ENCODE data around the gene CA10. TPM values are rescaled to one million over a fixed set of nuclear protein-coding genes. Genes with fewer than 3 reads are reported as not detected.

CA10 gene
- total RNA-seq, 6 experiments from 2014 or later = not detected

DNA sequence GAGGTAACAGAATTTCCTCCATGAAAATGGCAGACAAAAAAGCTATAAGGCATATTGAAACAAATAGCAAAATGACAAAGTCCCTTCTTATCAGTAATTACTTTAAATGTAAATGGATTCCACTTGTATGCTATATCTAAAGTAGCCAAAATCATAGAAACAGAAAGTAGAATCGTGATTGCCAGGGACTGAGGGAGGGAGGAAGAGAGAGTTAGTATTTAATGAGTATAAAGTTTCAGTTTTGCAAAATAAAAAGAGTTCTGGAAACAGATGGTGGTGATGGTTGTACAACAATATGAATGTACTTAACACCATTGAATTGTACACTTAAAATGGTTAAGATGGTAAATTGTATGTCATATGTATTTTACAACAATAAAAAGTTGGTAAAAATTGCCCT is 407.4 kb downstream of the CA10 start:
- ATAC-seq (no peak), DNase-seq (no peak)
- Histone ChIP-seq H3K27ac (no peak overlapping the region), H3K9me3 (no peaks in the 10 kb centered on the region), H3K4me1 (no peaks in the 10 kb centered on the region), H3K27me3 (no peaks in the 10 kb centered on the region), H3K36me3 (no peaks in the 10 kb centered on the region), H3K4me3 (no peak overlapping the region)
- WGBS (ENCODE audit: insufficient coverage, low coverage, low lambda C conversion rate, missing lambda C conversion rate) = 42% methylated on average over 1 of the region's 1 CpG
- TF ChIP-seq, protein P1, sequence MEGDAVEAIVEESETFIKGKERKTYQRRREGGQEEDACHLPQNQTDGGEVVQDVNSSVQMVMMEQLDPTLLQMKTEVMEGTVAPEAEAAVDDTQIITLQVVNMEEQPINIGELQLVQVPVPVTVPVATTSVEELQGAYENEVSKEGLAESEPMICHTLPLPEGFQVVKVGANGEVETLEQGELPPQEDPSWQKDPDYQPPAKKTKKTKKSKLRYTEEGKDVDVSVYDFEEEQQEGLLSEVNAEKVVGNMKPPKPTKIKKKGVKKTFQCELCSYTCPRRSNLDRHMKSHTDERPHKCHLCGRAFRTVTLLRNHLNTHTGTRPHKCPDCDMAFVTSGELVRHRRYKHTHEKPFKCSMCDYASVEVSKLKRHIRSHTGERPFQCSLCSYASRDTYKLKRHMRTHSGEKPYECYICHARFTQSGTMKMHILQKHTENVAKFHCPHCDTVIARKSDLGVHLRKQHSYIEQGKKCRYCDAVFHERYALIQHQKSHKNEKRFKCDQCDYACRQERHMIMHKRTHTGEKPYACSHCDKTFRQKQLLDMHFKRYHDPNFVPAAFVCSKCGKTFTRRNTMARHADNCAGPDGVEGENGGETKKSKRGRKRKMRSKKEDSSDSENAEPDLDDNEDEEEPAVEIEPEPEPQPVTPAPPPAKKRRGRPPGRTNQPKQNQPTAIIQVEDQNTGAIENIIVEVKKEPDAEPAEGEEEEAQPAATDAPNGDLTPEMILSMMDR (IDR thresholded peaks at IDR 0.05) = no peak
- no peak for TF ChIP-seq POLR2A (IDR thresholded peaks at IDR 0.05)
- intact Hi-C loops (cut with DNase I) = no loop called here

- TF ChIP-seq, protein P1 (IDR thresholded peaks at IDR 0.05) = no peak
- no peak for TF ChIP-seq POLR2A (IDR thresholded peaks at IDR 0.05)
- Histone ChIP-seq H3K36me3 (no peaks in the 10 kb centered on the region), H3K9me3 (no peaks in the 10 kb centered on the region), H3K4me1 (no peaks in the 10 kb centered on the region), H3K27ac (no peak overlapping the region), H3K4me3 (no peak overlapping the region), H3K27me3 (no peaks in the 10 kb centered on the region)
- ATAC-seq = no peak
- WGBS (ENCODE audit: insufficient coverage, low coverage, low lambda C conversion rate, missing lambda C conversion rate) = 82% methylated on average over 2 of the region's 9 CpGs
- DNase-seq = no peak
- intact Hi-C loops (cut with DNase I) = no loop called here
These were observed 409.5 kb downstream of the CA10 start for GRCh38 chr17:51748749-51749604.

DNA sequence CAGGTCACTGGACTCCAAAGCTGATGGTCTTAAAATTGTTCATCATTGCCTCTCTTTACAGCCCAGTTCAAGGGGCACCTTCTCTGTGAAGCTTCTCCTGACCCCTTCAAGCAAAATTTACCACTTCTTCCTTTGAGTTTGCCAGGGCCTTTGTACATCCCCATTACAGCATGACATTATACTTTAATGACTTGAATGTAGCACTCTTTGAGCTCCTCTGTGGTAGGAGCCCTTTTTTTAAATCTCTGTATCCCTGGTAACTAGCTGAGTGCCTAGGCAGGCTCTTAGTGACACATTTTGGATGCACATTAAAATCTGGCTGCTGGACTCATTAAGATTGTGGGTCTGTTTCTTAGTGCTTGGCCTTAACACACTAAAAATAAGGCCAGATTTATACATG is 412.1 kb downstream of the CA10 start:
- Histone ChIP-seq H3K27me3 (no peaks in the 10 kb centered on the region), H3K27ac (no peak overlapping the region), H3K4me1 (no peaks in the 10 kb centered on the region), H3K4me3 (no peak overlapping the region), H3K36me3 (no peaks in the 10 kb centered on the region), H3K9me3 (no peaks in the 10 kb centered on the region)
- no peak for ATAC-seq
- intact Hi-C loops (cut with DNase I) = no loop called here
- DNase-seq = no peak
- no peak for TF ChIP-seq POLR2A (IDR thresholded peaks at IDR 0.05)
- TF ChIP-seq, protein P1 (IDR thresholded peaks at IDR 0.05) = no peak

DNA sequence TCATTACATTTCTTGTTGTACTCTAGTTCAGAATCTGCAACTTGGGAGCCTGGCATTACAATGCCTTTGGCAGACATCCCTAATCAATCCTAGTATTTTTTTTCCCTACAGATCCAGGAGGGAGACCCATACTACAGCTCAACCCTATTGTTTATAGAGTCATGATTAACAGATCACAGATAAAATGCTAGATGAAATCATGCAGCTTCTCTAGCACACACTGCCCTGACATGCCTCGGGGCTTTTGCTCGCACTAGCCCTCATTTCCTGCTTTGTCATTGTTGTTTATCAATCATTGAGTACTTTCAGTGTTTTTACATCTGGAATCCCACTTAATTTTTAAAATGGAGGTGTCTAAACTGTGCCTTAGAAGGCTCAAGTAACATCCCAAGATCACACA is 412.5 kb downstream of the CA10 start:
- 47% methylated on average over 2 of the region's 2 CpGs for WGBS (ENCODE audit: insufficient coverage, low coverage, low lambda C conversion rate, missing lambda C conversion rate)
- TF ChIP-seq POLR2A (IDR thresholded peaks at IDR 0.05) = no peak
- TF ChIP-seq, protein P1 (IDR thresholded peaks at IDR 0.05) = no peak
- no peaks in the 10 kb centered on the region for H3K4me1 ChIP-seq
- no peaks in the 10 kb centered on the region for H3K9me3 ChIP-seq
- ATAC-seq = no peak
- DNase-seq = no peak
- H3K27ac ChIP-seq = no peak overlapping the region
- H3K36me3 ChIP-seq = no peaks in the 10 kb centered on the region
- H3K27me3 ChIP-seq = no peaks in the 10 kb centered on the region
- no peak overlapping the region for H3K4me3 ChIP-seq
- intact Hi-C loops (cut with DNase I) = no loop called here

All from right lobe of liver (tissue), 6 donors.